Activated naive CD4-positive, alpha-beta T cell (primary cell): ENCODE results near the gene GNS.
A peak's percentile ranks its signal among the peaks of the same experiment; 100 is the strongest.

ENCODE experiments used
- DNase-seq, 4 experiments: peaks; one replicate each; lab custom pipeline; 2025; lab: John Stamatoyannopoulos, UW

Gene GNS

DNA sequence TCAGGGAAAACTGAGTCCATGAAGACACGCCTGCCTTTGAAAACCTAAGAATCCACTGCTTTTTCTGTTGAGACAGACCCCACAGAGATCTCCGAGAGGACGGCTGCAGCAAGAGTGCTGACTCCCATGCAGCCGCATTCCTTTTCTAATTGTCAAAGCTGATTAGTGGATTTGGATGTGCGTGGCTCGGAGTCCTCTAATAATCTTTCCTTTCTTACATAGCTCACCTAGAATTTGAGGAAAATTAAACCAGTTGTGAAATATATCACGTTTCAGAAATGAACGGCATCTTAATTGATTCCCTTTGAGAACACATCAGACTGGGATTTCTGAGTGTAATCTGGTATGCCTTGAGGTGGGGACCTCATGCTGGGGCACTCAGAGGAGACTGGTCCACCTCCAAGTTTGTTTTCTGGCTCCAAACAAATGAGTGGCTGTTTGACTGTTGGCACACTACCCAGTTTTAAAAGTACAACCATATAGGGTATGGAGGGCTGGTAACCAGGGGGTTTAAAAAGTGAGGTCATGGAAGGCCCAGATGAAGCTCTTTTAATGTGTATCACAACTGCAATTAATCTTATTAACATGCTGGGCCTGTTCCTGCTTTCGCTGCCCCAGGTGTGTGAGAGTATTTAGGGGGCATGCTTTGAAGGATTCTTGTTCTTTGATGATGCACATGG lies 85.6 kb downstream of the GNS start:
- no peak for DNase-seq

DNA sequence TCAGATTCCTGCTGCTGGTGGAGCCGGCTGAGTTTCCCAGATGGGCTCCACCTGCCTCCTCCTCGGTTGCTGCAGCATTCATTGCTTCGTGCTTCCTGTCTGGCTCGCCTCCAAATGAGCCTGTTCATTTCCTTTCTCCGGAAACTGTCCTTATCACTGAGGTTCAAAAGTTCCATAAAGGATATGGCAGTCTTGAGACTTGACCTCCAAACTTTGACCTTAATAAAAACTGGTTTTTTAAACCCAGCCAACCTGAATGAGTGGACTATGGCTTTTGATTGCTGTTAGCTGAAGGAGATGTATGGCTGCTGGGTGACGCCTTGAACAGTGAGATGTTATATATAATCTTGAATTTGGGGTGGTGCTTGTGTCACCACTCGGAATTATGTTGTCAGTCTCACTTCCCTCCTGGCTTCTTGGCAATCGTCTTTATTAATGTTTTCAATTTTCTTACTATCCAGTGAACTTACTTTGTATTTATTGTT lies 86.2 kb downstream of the GNS start:
- DNase-seq = peak in 1 of 4 experiments; percentile 39

DNA sequence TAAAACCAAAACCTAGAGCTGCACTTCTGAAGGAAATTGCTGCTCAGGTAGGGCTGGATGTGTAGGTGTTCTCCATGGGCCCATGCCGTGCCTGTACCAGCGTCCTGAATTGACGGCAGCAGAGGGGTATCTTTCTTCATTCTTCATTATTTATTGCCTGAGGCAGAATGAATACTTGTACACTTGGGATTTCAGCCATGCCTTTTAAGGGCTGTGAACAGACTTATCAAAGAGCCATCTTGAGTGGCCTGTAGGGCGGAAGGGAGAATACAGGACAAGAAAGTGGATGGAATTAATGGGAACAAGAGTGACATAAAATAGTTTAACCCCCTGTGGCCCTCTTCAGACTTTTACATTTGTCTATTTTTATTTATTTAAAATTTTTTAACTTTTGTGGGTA lies 87.5 kb downstream of the GNS start:
- no peak for DNase-seq

DNA sequence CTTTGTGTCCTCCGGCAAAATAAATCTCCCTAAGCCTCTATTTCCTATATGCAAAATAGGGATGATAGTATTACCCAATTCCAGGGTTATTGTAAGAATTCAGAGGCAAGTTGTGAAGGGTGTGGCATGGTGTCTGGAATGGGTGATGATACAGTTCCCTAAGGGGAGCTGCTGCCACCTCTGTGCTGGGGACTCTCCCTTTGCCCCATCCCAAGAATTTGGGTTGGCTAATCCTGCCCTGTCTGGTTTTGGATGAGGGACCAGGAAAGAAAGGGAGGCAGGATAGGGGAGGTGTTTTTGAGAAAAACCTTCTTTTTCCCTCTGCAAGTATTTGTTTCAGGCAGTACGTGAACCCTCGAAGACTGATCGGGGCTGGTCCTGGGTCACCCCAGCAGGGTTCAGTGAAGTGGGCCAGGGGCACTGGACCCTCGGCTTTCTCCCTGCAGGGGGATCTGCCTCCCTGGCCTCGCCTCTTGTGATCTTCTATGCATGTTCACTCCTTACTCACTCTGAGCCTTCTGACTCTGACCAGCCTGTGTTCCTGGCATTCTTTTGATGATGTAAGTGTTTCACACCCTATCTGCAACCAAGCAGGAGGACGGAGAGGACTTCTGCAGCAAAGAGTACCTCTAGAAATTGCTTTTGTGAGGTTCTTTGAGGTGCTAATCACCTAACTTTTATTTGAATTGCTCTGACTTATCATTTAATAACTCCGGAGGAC lies 88.1 kb downstream of the GNS start:
- no peak for DNase-seq

DNA sequence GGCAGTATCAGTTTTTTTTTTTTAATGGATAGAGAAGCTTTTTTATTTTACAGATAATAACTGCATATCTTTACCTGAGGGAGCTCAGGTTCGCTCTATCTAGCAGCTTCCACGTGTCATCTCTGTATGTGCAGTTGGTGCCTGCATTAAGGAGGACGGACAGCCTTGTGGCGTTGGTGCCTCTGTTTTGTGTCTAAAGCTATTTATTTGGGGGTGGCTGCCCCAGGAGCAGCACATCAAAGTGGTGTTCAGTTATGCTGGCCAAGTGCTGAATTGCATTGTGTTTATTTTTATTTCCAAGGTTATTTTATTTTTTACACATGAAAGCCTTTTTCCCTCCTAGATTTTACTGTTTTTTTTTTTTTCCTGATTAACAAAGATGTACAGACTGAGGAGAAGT lies 89.2 kb downstream of the GNS start:
- no peak for DNase-seq

DNA sequence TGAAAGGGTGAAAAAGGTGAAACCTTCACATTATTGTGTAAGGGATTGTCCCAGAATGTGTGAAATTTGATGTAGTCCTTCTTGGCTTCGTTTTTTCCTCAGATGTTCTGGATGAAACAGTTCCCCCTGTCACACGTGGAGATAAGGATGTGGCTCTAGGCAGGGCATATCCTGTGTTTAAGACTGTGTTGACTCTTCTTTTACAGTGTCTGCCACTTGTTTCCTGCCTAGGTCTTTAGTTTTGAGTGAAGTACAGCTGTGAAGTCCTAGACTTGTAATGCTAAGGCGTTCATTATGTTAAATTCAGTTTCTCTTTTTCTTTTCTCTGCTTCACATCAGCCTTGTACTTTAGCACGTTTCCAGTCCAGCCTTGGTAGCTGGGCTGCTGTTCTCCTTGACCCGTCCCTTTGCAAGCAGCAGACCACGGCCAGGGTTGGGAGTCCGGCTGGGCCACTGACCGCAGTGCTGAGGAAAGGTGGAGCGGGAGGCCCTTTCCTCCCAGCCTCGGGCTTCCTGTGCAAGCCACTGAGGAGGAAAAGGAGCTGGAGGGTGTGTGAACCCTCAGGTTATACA lies 89.8 kb downstream of the GNS start:
- DNase-seq = peak in 1 of 4 experiments; percentile 32

DNA sequence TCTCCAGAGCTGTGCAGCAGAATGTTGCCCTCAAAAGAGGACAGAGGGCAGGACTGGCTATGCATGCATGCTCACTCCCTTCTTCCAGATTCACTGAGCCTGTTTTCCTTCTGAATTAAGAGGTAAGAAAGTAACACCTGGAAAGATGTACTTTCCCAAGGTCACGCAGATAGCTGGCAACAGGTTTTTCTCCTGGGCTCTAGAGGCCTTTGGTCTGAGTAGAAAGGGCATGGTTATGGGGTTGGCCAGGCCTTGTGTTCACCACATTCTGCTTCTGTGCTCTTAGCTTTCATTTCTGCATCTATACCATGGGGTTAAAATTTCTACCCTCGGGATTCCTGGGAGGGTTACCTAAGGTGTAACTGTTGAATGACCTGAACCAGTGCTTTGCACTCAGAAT lies 91.4 kb downstream of the GNS start:
- DNase-seq = no peak

DNA sequence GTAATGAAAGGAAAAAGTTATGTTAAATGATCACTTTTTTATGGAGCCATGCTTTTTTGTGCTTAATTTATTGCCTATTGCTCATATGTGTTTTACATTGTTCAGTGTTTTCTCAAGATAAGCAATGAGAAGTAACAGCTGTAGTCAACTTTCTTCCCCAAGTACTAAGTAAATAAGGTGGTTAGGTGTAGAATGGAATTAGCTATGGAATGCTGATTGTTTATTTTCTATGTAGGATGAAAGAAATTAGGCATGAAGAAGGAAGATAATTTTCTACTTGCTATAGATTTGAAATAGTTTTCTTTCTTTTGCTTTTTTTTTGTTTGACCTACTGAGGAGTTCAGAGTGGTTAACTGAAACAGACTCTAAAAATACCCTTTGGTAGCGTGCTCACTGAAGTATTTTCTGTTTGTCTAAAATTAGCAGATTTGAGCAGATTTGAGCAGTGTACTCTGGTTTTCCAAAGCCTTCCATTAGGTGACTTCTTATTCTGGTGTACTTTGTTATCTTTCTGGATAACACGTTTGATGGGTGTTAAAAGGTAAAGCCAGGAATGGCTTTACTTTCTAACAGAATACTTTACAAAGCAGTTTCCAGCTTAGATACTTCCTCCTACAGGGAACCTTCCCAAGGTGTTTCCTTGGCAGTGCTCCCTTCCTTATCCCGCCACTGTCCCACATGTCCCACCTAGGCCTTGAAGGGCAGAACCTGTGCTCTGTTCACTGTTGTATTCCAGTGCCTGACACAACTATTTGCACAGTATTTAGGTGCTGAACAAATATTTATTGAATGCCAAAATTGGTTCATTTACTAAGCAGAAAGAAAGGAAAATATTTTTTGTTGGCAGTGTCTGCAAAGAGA lies 92.9 kb downstream of the GNS start:
- DNase-seq = no peak

DNA sequence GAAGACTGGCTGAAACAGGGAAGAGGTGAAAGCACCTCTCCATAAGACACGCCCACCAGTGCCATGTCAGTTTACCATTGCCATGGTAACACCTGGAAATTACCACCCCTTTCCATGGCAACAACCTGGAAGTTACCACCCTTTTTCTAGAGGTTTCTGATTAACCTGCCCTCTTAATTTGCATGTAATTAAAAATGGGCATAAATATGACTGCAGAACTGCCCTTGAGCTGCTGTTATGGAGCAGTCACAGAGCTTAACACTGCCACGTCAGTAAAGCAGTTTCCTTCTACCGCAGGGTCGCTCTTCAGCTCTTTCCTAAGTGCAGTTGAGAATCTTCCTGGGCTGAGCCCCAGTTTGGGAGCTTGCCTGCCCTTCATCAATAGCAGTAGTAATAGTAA lies 93.7 kb downstream of the GNS start:
- DNase-seq = no peak
